Nucleus accumbens (tissue), 56 donors: ENCODE results near the gene ZDHHC7.
"Not testable (repeated sequence)": the region's sequence is repeated elsewhere in the genome, so short reads cannot be mapped to it uniquely, and the experiment has no call there.

Experiments
- DNase-seq, 56 donors: peaks; one replicate each; lab custom pipeline; 2025; lab: John Stamatoyannopoulos, UW

The ZDHHC7 gene

DNA sequence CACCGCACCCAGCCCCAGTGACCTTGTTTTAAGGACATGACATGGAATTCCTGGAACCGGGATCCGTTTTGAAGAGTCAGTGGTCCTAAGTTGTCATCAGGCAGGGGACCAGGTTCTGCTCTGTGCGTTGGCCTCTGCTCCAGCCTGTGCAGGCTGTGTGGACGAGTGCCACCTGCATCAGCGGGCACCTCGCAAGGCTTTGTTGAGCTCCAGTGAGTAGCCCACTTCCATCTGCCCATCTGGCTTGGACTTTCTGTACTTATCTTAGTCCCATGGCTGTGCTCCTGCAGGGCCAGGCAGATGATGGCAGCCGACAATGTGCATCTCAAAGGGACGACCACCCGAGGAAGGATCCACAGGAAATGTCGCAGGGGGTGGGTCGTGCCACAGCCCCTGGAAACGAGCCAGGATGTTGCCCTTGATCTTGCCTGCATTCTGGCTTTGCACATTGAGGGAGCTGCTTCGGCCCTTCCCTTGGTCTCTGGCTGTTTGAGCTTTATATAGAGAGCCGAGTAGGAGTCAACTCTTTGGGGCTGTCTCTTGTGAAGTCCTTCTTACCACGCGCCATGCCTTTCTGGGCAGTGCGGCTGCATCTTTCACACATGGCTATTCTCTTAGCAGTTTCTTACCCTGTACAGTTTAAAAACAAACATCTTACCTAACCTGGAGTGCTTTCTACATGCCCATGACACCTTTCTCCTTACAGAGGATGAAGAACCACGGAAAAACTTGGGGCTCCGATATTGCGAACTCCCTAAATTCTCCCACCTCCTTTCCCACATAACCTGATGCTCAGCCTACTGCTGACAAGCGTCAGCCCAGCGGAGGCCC, 34.5 kb upstream of the ZDHHC7 start:
- DNase-seq = no peak

DNA sequence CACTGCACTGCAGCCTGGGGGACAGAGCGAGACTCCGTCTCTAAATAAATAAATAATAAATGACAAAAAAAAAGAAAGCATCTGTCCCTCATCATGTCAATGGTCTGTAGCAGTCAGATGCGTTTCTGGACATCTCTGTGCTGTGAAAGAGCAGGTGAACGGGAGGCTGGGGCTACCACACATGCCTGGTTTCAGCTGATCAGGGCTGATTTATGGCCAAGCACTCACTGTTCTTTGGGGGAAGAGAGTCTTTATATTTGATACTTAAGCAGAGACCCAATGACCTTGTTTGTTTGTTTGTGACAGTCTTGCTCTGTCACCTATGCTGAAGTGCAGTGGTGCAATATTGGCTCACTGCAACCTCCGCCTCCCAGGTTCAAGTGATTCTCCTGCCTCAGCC, 33.7 kb upstream of the ZDHHC7 start:
- no peak for DNase-seq

DNA sequence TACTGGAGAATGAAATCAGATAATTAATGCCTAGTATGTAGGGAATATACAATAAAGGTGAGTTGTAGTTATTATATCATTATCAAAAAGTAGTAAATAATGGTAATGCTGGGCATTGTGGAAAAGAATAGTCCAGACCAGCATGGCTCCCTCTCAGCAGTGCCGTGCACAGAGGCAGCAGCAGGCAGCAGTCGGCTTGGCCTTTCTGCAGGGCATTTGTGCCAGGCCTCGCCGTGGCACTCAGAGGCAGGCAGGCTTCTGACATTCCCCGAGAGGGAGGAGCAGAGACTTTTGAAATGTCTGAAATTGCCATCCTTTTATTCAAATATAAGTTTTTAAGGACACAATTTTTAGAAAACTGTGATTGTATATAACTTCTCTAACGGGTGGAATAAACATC, 31.3 kb upstream of the ZDHHC7 start:
- DNase-seq = no peak

DNA sequence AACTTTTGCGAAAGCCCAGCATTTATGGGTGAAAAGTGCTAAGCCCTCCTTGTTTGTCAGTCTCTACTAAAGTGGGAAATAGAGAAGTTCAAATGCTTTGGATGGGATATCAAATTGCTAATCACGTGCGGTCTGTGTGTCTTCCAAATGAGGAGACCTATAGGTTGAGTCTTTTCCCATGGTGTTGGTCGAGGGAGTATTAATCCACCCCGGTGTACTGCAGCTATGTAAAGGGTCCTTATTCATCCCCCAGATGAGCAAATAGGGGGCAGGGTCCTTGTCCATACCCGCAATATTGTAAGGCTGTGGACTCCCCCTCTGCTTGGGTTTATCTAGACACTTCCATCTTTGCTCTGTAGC, 30.8 kb upstream of the ZDHHC7 start:
- DNase-seq = no peak

DNA sequence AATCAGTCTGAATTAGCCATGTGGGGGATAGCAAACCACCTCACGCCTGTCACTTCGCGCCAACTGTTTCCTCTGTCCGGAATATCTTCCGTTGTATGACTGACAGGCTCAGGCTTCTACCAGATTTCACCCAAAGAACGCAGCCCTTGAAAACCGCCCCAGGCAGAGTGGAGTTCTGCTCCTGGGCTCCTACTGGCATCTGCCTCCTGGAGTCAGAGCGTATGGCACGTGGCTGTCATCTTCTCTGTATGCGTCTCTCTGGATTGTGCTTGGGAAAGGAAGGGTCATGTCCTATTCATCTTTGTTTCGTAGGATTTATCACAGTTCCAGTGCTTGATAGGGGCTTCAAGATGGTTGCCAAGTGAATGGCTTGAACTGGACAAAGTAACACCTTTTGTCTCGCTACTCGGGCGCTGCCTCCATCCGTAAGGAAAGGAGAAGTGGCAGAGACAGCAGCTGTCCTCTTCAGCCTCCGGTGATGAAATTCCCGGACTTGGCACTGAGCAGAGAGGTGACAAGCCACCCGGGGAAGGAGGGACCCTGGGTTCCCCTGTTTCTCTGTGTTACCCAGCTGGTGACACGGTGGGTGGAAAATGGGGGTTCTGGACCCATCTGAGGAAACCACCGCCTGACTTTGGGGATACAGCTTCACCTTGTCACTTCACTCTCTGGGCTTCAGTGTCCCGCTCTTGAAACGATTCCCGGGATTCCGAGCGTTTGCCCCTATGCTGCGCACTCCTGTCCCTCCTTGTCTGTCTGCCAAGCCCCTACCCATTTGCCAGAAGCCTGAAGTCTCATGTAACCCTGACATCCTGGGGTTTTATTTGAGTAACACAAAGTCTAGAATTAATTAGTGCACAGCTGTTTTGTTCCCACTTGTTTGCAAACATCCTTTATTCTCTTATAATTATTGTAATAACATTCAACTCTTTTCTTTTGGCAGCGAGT, 30.2 kb upstream of the ZDHHC7 start:
- DNase-seq = no peak

DNA sequence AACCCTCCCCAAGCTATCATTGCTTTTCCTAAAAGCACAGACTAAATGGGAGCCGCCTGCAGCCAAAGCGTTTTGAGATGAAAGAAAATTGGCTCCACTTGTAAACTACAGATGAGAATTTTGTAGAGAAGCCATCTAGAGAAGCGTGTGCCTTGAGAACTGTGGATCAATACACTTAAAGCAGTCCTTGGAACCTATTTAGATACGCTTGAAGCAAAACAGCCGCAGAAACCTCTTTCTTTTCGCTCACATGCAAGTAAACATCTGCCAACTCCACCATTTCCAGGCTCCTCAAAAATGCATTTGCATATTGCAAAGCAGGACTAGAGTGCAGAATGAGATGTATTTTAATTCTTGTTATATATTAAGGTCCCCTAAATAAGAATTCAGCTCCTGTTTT, 29.4 kb upstream of the ZDHHC7 start:
- DNase-seq = no peak

DNA sequence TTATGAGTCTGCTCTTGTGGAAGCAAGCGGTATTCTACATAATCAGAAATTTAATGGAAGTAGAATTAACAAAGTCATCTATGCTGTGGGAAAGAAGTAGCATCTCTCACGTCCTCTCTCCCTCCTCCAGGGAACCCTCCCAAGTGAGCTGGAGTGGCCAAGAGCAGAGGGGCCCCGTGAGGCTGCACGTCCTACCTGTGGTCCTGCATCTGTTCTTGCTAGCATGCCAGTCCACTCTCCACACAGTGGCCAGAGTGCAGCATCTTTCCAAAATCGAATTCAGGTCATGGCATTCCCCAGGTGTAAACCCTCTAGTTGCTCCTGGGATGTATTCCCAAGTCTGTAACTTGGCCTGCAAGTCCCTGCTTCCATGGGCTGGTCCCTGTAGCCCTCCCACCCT, 26.4 kb upstream of the ZDHHC7 start:
- no peak for DNase-seq

DNA sequence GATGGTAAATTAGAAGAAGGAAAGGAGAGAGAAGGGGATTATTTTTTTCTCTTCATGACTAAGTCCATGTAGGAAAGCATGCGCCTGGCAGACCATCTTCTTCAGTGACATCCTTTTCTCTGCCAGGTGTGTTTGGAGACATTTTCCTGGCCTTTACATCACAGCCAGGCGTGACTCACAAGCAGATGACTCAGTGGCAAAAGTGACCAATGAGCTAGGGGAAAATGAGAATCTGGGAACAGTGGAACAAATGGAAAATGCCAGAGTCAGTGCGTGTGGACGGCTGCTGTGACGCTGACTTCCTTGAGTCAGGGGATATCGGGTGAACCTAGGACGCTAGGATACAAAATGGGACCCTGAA, 25.7 kb upstream of the ZDHHC7 start:
- DNase-seq = no peak

DNA sequence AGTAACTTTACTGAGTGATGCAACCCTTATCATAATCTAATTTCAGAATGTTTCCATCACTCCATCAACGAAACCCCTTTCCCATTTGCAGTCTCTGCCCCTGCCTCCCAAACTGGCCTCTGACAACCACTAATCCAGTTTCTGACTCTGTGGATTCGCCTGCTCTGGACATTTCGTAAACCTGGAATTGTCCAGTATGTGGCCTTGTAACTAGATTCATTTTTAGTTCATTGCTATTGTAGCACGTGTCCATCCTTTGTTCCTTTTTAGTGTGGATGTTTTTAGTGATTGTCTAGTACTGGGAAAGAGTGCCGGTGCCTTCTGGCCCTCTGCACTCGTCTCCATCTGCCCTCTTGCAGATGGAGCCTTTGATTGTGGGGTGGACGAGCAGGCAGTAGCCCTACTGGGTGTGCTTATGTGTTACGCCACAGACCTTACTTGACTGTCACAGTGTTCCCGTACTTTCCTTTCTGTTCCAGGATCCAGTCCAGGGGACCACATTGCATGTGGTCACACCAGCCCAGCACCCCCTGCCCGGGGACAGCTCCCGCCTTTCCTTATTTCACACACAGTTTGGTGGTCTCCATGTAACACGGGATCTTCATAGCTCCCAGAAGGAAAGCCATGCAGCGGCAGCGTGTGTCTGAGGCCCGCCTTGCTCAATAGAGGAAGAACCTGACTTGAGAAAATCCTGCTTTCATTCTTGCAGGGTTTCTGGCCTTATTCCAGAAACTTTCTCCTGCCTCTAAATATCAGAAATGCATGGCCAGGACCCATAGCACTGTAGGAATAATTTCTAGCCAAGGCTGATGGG, 25.1 kb upstream of the ZDHHC7 start:
- DNase-seq = no peak

DNA sequence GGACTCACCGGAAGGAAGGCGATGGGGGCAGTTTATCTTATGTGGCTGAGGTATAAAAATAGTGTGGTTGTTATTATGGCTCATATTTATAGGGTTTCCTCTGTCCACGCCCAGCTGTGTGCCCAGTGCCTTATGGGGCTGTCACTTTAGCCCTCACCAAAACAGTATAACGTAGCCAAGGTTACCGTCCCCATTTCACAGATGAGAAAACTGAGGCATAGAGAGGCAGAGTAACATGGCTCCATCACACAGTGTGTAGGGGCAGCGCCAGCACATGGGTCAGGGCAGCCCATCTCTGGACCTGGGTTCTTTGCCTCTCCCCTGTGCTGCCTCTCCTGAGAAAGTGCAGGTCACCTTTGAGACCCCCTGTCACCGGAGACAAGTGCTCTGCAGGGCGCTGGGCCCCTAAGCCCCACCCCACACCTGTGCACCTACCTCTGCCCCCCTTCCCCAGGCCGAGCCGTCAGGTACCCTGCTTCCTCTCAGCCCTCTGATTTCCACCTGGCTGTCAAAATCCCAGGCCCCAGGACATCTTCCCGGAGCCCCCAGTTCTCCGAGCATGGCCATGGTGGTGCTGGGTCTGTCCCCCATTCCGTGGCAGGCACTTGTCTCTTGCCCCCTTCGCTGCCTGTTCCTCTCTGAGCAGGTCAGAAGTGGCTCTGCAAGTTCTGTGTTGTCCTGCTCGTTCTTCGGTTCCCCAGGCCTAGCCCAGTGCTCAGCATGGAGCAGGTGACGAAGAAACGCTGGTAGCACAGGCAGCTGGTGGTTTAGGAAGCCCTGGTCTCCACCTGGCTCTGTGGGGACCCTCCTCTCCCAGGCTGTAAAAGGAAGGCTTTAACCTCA, 23.5 kb upstream of the ZDHHC7 start:
- DNase-seq = no peak

DNA sequence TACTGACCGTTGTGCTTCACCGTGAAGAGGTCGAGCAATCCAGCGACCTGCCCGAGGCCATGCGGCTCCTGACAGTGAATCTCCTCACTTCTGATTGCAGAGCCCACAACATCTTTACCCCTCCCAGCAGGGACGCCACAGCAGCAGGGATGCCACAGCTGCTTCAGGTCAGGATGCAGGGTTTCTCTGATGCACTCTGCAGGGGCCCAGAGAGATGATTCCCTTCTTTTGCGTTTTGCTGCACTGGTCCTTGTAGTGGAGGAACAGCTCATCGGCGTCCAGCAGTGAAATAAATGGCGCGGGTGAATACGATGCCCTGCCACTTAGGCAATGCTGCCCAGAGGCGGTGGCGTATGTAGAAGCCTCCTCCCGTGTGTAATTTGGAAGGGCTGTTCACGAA, 21.8 kb upstream of the ZDHHC7 start:
- DNase-seq = no peak

DNA sequence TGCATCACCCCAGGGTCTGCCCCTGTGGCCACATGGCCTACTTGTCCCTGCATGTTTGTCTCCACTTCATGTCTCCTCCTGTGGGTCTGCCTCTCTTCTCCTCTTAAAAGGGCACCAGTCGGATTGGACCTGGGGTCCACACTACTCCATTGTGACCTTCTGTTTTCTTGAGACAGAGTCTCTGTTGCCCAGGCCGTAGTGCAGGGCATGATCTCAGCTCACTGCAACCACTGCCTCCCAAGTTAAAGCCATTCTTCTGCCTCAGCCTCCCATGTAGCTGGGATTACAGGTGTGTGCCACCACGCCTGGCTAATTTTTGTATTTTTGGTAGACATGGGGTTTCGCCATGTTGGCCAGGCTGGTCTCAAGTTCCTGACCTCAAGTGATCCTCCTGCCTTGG, 20.9 kb upstream of the ZDHHC7 start:
- not testable (repeated sequence) for DNase-seq

DNA sequence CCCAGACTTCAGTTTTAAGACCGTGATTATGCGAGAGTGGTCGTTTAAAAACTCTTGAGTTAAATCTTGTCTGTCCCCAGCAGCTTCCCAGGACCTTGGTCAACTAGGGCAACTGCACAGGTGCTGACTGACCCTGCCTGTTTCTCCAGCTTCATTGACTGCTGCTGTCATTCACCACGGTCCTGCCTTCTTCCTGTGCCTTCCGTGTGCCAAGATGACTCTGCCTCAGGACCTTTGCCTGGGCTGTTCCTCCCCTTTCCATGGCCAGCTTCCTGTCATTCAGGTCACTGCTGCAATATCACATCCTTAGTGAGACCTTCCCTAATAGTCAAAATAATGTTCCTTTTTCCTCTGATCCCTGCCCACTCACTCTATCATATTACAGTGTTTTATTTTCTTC, 20.1 kb upstream of the ZDHHC7 start:
- DNase-seq = no peak

DNA sequence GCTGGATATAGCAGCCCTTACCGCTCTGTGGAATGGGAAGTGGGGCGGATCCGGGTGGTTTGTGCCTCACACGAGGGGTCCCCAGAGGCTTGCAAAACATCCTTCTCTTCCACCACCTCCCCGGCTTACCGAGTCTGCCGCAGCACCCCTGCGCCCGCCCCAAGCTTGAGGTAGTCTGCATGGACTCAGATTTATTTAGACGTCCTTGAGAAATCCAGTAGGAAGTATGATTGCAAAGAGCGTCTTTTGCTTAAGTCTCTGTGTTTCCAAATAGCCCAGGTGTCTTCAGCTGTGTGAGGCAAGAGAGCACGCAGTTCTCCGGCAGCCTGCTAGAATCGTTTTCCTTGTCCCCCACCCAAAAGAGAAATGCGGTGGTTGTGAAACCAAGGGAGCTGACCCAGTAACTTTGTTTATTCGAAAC, 18.7 kb upstream of the ZDHHC7 start:
- DNase-seq = no peak

DNA sequence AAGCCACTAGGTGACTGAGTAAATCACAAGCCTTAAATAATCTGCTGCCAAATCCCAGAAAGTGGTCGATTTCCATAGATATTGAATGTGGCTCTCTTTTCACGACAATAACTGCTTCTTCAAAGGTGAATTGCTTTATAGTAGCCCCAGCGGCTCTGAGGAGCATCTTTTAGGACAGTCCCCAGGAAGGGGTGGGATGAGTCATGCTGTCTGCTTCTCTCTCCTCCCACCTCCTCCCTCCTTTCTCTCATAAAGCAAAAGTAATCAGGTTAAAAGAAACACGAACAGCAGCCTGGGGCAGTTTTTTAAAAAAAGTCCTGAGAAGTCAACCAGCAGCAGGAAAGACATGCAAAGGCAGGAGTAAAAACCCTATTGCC, 18.1 kb upstream of the ZDHHC7 start:
- DNase-seq = peak in 6 of 56 donors; percentile 21 to 35 (median 22)

DNA sequence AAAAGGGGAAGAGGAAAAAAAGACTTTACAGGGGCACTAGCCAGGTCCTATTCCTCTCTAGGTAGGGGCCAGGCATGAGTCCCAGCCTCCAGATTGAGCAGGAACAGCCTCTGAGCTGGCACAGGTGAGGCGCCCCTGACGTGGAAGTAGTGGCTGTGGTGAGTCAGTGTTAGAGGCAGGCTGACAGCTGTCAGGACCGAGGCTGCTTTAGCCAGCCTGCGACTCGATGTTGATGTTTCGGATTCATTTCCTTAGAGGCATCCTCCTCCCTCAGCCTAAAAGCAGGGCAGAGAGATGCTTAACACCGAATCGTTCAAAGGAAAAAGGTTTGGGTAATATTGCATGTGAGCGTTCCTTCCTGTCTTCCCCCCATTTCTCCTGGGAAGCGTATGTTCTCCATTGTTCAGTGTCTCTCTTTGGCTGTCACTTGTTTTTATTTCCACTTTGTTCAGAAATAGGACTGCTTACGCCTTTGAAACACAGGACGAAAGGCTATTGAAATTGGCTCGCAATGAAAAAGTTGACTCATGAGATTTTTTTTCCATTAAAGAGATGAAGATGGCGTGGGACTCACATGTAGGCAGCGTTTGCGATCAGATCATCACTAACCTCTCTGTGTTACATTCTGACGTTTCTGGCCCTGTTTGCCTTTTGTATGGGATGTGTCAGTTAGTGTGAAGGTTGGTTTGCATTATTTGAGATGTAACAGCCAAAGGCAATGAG, 17.5 kb upstream of the ZDHHC7 start:
- peak in 33 of 56 donors; percentile 9 to 66 (median 29) for DNase-seq

DNA sequence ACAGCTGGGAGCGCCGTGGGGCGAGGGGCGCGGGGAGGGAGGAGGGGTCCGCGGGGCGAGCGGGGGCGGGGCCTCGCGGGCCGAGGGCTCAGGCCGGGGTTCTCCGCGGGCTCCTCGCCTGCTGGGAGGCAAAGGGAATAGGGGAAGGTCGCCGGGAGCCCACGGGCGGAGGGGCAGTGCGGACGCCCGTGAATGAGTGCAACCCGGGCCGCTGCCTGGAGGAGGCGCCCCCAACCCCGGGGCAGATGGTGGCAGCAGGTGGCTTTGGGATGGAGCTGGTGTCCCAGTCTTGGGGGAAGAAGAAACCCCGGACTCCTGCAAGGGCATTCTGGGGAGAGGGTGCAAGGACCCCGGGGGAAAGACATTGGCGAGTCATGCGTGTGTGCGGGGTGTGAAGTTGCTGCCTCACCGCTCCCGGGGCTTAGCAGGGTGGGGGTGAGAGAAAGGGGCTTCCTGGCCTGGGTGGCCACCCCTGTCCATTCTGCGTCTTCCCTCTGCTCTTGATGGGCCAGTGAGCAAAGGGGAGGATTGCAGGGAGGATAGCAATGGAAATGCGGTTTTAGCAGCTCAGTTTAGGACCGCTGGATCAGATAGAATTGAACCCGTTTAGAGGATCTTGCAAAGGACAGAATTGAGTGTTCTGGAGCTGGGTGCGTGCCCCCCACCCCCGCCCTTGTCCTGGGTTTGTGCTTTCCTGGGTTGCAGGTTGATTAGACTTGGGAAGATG, 16.8 kb upstream of the ZDHHC7 start:
- DNase-seq = peak in 6 of 56 donors; percentile 17 to 51 (median 36)

DNA sequence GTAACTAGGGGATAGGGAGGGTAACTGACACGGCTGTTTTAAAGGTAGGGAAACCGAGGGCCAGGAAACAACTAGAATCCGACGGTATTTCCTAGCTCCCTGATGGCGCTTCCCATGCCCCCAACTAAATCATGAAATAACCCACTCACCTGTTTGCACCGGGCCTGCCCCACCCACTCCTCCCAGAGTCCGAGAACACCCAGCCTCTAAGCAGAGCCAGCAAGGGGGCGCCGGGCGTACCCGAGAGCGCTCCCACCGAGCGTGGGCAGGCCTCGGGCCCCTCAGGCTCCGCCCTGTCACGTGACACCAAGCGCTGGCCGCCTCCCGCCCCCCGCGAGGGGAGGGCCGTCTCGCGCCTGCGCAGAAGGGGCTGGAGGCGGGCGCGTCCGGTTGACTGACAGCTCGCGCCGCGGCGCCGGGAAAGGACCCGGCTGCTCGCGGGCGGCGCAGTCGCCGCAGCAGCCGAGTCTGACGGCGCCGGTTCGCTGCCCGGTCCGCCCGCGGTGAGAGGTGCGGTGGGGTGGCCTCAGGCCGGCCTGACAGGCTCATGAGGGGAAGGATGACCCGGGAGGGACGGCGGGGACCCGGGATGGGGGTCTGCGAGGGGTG, 16.1 kb upstream of the ZDHHC7 start, which contains the start of gene KIAA0513:
TSS of gene KIAA0513 (plus strand) at position 447 of the 609 bp plus-strand sequence. CDS start 39,277 bp downstream, outside the sequence.
- DNase-seq = peak; percentile 65 to 98 (median 90)
